Uterus (tissue), 4 donors: ENCODE results near the gene DMBX1. TPM values are rescaled to one million over a fixed set of nuclear protein-coding genes. Genes with fewer than 3 reads are reported as not detected.

Experiments used
- DNase-seq, 2 donors: peaks; one replicate each; pipeline ENCODE4 v3.0.0-alpha.2; 2019 to 2020
- H3K27ac ChIP-seq, 2 donors: fragments of 200-600 bp; sonication (generic); 1 replicate in 1 of 2; 2 replicates in 1 of 2; pipeline ENCODE4 v1.5.1; 2016 to 2018
- H3K27me3 ChIP-seq, 2 donors: fragments of 200-600 bp; sonication (generic); one replicate each; pipeline ENCODE4 v1.5.1; 2018 to 2019; ENCODE audit warnings: control low read depth in 1 of 2
- H3K36me3 ChIP-seq, 2 donors: fragments of 200-600 bp; sonication (generic); one replicate each; pipeline ENCODE4 v1.5.1; 2019; ENCODE audit warnings: control low read depth in 1 of 2
- H3K4me1 ChIP-seq, 2 donors: fragments of 200-600 bp; sonication (generic); one replicate each; pipeline ENCODE4 v1.5.1; 2018 to 2019; ENCODE audit warnings: control low read depth in 1 of 2
- H3K4me3 ChIP-seq, 2 donors: fragments of 200-600 bp; sonication (generic); 1 replicate in 1 of 2; 2 replicates in 1 of 2; pipeline ENCODE4 v1.5.1; 2018 to 2019; ENCODE audit warnings: mild to moderate bottlenecking in 1 of 2
- H3K9me3 ChIP-seq, 2 donors: fragments of 200-600 bp; sonication (generic); one replicate each; pipeline ENCODE4 v1.5.1; 2019; ENCODE audit warnings: control low read depth in 1 of 2
- CTCF ChIP-seq, 4 experiments: fragments of 200-600 bp in 2 of 4; fragments of 450-650 bp in 2 of 4; sonication (generic) in 2 of 4; IDR thresholded peaks; one replicate each; pipeline ENCODE4 v1.5.1; 2016 to 2019; ENCODE audit warnings: antibody characterized with exemption in 4 of 4, mild to moderate bottlenecking in 2 of 4, moderate library complexity in 1 of 4
- POLR2A ChIP-seq, 2 donors: fragments of 450-650 bp; IDR thresholded peaks; one replicate each; pipeline ENCODE4 v1.6.1; 2016; ENCODE audit warnings: antibody characterized with exemption in 2 of 2, mild to moderate bottlenecking in 1 of 2, moderate library complexity in 1 of 2
- intact Hi-C: fragments of 100-400 bp; cut with DNase I; formaldehyde crosslinking; loops from one replicate; pipeline ENCODE4 v1.15.1; 2023; ENCODE audit warnings: low total_unique reads
- total RNA-seq, 4 donors: library from RNA; depleted of rRNA in 3 of 4; stranded (reverse); fragments of >200 nt in 3 of 4; gene quantifications; one replicate each; pipeline versions ENCODE4 v1.1.0 to v1.2.4, GENCODE V29; 2014 to 2023
- donor health status: DM: yes; HTN: yes; CAD: no.

Gene DMBX1
- total RNA-seq, 4 donors from 2014 or later: 0.07 TPM; not detected in 3

GRCh38 chr1:46492871-46493270, 3.2 kb downstream of the DMBX1 start:
- TF ChIP-seq CTCF (IDR thresholded peaks at IDR 0.05) (no peak), POLR2A (IDR thresholded peaks at IDR 0.05) (no peak)
- intact Hi-C loops: no loop called here
- Histone ChIP-seq H3K4me1 (peaks cover 0 to 13% of the 10 kb centered on the region in 2 donors), H3K9me3 (no peaks in the 10 kb centered on the region), H3K36me3 (no peaks in the 10 kb centered on the region), H3K4me3 (no peak overlapping the region), H3K27ac (no peak overlapping the region), H3K27me3 (peaks cover 18 to 55% of the 10 kb centered on the region in 2 donors)
- no peak for DNase-seq

GRCh38 chr1:46493316-46494032, 3.8 kb downstream of the DMBX1 start:
- peaks cover 15 to 50% of the 10 kb centered on the region in 2 donors for H3K27me3 ChIP-seq

GRCh38 chr1:46494910-46495309, 5.3 kb downstream of the DMBX1 start:
- Histone ChIP-seq H3K4me3 (no peak overlapping the region), H3K27ac (no peak overlapping the region), H3K4me1 (peaks cover 0 to 7% of the 10 kb centered on the region in 2 donors), H3K9me3 (no peaks in the 10 kb centered on the region), H3K27me3 (peaks cover 11 to 41% of the 10 kb centered on the region in 2 donors), H3K36me3 (no peaks in the 10 kb centered on the region)
- intact Hi-C loops: no loop called here
- TF ChIP-seq POLR2A (IDR thresholded peaks at IDR 0.05) (no peak), CTCF (IDR thresholded peaks at IDR 0.05) (no peak)
- DNase-seq: no peak

More at GRCh38 chr1:46493316-46494032, 3.8 kb downstream of the DMBX1 start:
- H3K9me3 ChIP-seq: no peaks in the 10 kb centered on the region
- intact Hi-C loops: no loop called here
- no peak overlapping the region for H3K27ac ChIP-seq
- TF ChIP-seq CTCF (IDR thresholded peaks at IDR 0.05) (no peak), POLR2A (IDR thresholded peaks at IDR 0.05) (no peak)
- H3K4me1 ChIP-seq: peaks cover 0 to 13% of the 10 kb centered on the region in 2 donors
- no peak for DNase-seq
- no peaks in the 10 kb centered on the region for H3K36me3 ChIP-seq
- H3K4me3 ChIP-seq: no peak overlapping the region

- intact Hi-C loops: no loop called here
- H3K4me1 ChIP-seq: no peaks in the 10 kb centered on the region
- no peak for DNase-seq
- H3K27me3 ChIP-seq: peaks cover 8 to 32% of the 10 kb centered on the region in 2 donors
- H3K4me3 ChIP-seq: no peak overlapping the region
- no peak for TF ChIP-seq POLR2A (IDR thresholded peaks at IDR 0.05)
- TF ChIP-seq CTCF (IDR thresholded peaks at IDR 0.05): no peak
- H3K9me3 ChIP-seq: no peaks in the 10 kb centered on the region
- H3K36me3 ChIP-seq: no peaks in the 10 kb centered on the region
- H3K27ac ChIP-seq: no peak overlapping the region
These were observed 6.1 kb downstream of the DMBX1 start for GRCh38 chr1:46495778-46496177.

- H3K9me3 ChIP-seq: no peaks in the 10 kb centered on the region
- TF ChIP-seq CTCF (IDR thresholded peaks at IDR 0.05) (no peak), POLR2A (IDR thresholded peaks at IDR 0.05) (no peak)
- H3K36me3 ChIP-seq: no peaks in the 10 kb centered on the region
- H3K4me1 ChIP-seq: no peaks in the 10 kb centered on the region
- H3K27ac ChIP-seq: no peak overlapping the region
- intact Hi-C loops: no loop called here
- no peak for DNase-seq
- H3K27me3 ChIP-seq: peaks cover 5 to 25% of the 10 kb centered on the region in 2 donors
- H3K4me3 ChIP-seq: no peak overlapping the region
These were observed 6.9 kb downstream of the DMBX1 start for GRCh38 chr1:46496505-46496904.
